ENCODE data around the gene SATB2. TPM values are rescaled to one million over a fixed set of nuclear protein-coding genes. Genes with fewer than 3 reads are reported as not detected.

The SATB2 gene
- total RNA-seq, 1 donor from 2014 or later: 5.5 TPM

DNA sequence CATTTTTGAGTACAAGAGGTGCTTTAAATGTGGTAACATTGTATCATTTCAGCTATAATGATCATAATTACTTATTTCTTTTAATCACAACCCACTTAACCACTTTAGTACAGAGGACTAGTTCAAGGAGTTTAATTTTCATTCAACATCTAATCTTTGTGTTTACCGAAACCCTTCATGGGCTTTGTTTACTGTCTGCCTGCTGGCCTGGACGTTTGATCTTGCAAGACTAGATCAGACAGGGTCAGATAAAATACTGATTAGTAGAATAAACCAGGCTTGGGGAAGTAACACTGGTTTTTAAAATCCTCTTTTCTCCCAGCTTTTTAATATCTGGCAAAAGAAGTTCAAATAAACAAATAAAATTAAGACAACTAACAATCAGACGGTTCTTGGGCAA, 93.6 kb downstream of the SATB2 start:
- no peaks in the 10 kb centered on the region for H3K27me3 ChIP-seq (ENCODE audit: control insufficient read depth, insufficient read depth, low read length)
- no peaks in the 10 kb centered on the region for H3K36me3 ChIP-seq (ENCODE audit: control insufficient read depth, insufficient read depth, low read length)
- H3K4me3 ChIP-seq (ENCODE audit: low read depth, low read length): no peak overlapping the region
- TF ChIP-seq, protein P1, sequence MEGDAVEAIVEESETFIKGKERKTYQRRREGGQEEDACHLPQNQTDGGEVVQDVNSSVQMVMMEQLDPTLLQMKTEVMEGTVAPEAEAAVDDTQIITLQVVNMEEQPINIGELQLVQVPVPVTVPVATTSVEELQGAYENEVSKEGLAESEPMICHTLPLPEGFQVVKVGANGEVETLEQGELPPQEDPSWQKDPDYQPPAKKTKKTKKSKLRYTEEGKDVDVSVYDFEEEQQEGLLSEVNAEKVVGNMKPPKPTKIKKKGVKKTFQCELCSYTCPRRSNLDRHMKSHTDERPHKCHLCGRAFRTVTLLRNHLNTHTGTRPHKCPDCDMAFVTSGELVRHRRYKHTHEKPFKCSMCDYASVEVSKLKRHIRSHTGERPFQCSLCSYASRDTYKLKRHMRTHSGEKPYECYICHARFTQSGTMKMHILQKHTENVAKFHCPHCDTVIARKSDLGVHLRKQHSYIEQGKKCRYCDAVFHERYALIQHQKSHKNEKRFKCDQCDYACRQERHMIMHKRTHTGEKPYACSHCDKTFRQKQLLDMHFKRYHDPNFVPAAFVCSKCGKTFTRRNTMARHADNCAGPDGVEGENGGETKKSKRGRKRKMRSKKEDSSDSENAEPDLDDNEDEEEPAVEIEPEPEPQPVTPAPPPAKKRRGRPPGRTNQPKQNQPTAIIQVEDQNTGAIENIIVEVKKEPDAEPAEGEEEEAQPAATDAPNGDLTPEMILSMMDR (IDR thresholded peaks at IDR 0.05; ENCODE audit: insufficient read depth, low read length, poor library complexity, severe bottlenecking): no peak
- DNase-seq (ENCODE audit: low read depth): no peak

DNA sequence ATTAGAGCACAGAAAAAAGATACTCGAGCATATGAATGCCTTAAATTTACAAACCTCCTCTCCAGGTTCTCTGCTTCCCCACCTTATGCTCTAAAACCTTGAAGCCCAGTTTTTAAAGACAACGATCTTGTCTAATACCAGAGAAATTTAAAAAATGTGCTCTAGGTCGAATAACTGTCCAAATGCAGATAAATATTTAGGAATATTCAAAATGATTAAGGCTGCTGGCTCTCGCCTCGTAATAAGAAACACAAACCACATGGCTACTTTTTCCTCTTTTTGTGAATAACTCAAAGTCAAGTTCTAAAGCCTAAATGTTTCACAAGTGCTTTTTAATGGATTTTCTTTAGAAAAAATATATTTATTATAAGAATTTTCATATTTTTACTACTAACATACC, 101.3 kb downstream of the SATB2 start:
- no peak for DNase-seq (ENCODE audit: low read depth)
- H3K4me3 ChIP-seq (ENCODE audit: low read depth, low read length): no peak overlapping the region
- no peaks in the 10 kb centered on the region for H3K36me3 ChIP-seq (ENCODE audit: control insufficient read depth, insufficient read depth, low read length)
- H3K27me3 ChIP-seq (ENCODE audit: control insufficient read depth, insufficient read depth, low read length): no peaks in the 10 kb centered on the region
- TF ChIP-seq, protein P1 (IDR thresholded peaks at IDR 0.05; ENCODE audit: insufficient read depth, low read length, poor library complexity, severe bottlenecking): no peak

DNA sequence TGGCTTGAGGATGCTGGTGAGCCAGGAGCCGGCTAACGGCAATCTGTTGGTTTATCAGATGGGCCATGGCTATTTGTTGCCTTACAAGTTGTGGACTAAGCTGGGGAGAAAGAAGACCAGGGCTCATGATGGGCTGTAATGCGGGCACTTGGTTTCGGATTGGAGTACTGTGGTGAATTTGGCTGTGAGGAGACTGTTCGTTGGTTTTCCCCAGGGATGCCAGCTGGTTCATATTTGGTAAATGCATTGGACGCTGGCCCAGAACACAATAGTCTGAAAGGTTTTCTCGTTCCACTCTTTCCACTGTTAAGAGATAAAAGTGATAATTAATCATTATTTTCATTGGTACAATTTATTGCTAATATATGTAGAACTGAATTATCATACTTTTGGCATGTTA, 108.9 kb downstream of the SATB2 start:
- no peaks in the 10 kb centered on the region for H3K36me3 ChIP-seq (ENCODE audit: control insufficient read depth, insufficient read depth, low read length)
- H3K4me3 ChIP-seq (ENCODE audit: low read depth, low read length): no peak overlapping the region
- TF ChIP-seq, protein P1 (IDR thresholded peaks at IDR 0.05; ENCODE audit: insufficient read depth, low read length, poor library complexity, severe bottlenecking): no peak
- DNase-seq (ENCODE audit: low read depth): no peak
- no peaks in the 10 kb centered on the region for H3K27me3 ChIP-seq (ENCODE audit: control insufficient read depth, insufficient read depth, low read length)

DNA sequence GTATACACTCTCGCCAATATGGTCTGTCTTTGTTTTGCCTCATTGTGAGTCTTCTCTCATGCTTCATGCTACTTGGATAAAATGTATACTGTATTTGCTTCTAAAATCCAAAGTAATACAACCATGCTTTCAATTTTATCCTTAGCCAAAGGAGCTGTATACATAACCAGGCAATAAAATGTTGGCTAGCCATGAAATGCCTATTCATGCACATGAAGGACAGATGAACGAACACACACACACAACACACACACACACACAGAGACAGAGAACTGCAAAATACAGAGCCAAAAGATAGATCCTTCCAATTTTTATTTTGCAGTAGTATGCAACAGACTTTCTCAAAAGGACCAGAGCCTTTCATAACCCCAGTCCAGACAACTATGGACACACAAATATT, 113.7 kb downstream of the SATB2 start:
- Histone ChIP-seq H3K36me3 (ENCODE audit: control insufficient read depth, insufficient read depth, low read length) (no peaks in the 10 kb centered on the region), H3K27me3 (ENCODE audit: control insufficient read depth, insufficient read depth, low read length) (no peaks in the 10 kb centered on the region), H3K4me3 (ENCODE audit: low read depth, low read length) (no peak overlapping the region)
- DNase-seq (ENCODE audit: low read depth): no peak
- TF ChIP-seq, protein P1 (IDR thresholded peaks at IDR 0.05; ENCODE audit: insufficient read depth, low read length, poor library complexity, severe bottlenecking): no peak

DNA sequence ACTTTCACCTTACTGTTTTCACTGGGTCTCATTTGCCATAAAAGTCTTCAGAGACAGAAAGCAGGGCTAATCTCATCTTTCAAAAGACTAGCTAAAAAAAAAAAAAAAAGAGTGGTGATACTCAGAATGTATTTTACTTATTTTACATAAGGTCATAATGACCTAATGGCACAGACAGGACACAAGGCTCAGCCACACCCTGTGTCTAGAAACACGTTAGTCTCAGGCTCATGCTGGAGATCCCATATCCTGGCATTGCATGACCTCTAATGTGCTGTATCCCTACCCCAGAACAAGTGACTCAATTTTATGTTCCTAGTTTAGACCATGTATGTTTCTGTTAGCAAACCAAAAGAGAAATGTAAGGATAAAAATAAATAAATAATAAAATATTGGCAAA, 115.4 kb downstream of the SATB2 start:
- DNase-seq (ENCODE audit: low read depth): no peak
- Histone ChIP-seq H3K4me3 (ENCODE audit: low read depth, low read length) (no peak overlapping the region), H3K36me3 (ENCODE audit: control insufficient read depth, insufficient read depth, low read length) (no peaks in the 10 kb centered on the region), H3K27me3 (ENCODE audit: control insufficient read depth, insufficient read depth, low read length) (no peaks in the 10 kb centered on the region)
- TF ChIP-seq, protein P1 (IDR thresholded peaks at IDR 0.05; ENCODE audit: insufficient read depth, low read length, poor library complexity, severe bottlenecking): no peak

DNA sequence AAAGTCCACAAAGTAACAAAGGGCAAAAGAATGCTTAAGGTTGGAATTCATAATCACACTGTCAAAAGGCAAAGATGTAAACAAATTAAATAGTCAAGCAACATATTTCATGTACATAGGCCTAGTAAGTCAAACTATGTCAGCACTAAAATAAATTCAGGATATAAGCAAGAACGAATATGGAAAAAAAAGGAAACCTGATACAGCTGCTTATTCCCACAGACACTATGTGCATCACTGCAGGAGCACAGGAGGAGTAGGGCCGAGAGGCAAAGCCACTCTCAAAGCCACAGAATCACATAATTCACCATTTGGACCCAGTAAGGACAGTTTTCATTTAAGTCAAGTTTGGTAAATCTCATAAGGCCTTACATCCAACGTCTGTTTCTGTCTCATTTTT, 116.6 kb downstream of the SATB2 start:
- H3K4me3 ChIP-seq (ENCODE audit: low read depth, low read length): no peak overlapping the region
- H3K27me3 ChIP-seq (ENCODE audit: control insufficient read depth, insufficient read depth, low read length): no peaks in the 10 kb centered on the region
- H3K36me3 ChIP-seq (ENCODE audit: control insufficient read depth, insufficient read depth, low read length): no peaks in the 10 kb centered on the region
- TF ChIP-seq, protein P1 (IDR thresholded peaks at IDR 0.05; ENCODE audit: insufficient read depth, low read length, poor library complexity, severe bottlenecking): no peak
- DNase-seq (ENCODE audit: low read depth): no peak
